Subcutaneous adipose tissue (tissue), 4 donors: Measurements from ENCODE around the gene RAPGEF1. TPM values are rescaled to one million over a fixed set of nuclear protein-coding genes. Genes with fewer than 3 reads are reported as not detected.

Experiments
- total RNA-seq, 4 donors: library from RNA; depleted of rRNA; stranded (reverse); fragments of >200 nt; gene quantifications; one replicate each; pipeline ENCODE4 v1.1.0, GENCODE V29; 2016
- TF ChIP-seq, protein P1 (sequence below): fragments of 450-650 bp; IDR thresholded peaks from one replicate; pipeline ENCODE4 v1.5.1; 2016; ENCODE audit warnings: low read depth, mild to moderate bottlenecking, control low read depth, antibody characterized with exemption, moderate library complexity

Gene RAPGEF1
- total RNA-seq, 4 donors from 2014 or later, result 47.1 to 79.5 (median 61.4) TPM

DNA sequence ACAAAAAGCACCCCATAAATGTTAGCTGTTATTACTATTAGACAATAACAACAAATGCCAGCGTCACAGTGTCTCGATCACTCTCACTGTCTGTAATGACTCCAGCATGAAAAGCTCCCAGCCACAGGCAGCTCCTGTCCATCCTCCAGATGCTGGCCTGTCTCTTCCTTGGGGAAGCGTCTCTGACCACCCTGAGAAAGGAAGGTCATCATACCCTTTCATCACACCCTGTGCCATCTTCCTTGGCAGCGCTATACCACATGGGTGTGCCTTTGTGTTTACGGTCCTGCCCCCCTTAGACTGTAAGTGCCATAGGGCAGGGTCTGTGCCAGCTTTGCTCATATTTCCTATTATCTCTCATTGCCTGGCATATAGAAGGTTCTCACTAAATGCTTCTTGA, 104.0 kb downstream of the RAPGEF1 start:
- TF ChIP-seq, protein P1, sequence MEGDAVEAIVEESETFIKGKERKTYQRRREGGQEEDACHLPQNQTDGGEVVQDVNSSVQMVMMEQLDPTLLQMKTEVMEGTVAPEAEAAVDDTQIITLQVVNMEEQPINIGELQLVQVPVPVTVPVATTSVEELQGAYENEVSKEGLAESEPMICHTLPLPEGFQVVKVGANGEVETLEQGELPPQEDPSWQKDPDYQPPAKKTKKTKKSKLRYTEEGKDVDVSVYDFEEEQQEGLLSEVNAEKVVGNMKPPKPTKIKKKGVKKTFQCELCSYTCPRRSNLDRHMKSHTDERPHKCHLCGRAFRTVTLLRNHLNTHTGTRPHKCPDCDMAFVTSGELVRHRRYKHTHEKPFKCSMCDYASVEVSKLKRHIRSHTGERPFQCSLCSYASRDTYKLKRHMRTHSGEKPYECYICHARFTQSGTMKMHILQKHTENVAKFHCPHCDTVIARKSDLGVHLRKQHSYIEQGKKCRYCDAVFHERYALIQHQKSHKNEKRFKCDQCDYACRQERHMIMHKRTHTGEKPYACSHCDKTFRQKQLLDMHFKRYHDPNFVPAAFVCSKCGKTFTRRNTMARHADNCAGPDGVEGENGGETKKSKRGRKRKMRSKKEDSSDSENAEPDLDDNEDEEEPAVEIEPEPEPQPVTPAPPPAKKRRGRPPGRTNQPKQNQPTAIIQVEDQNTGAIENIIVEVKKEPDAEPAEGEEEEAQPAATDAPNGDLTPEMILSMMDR, result no peak

DNA sequence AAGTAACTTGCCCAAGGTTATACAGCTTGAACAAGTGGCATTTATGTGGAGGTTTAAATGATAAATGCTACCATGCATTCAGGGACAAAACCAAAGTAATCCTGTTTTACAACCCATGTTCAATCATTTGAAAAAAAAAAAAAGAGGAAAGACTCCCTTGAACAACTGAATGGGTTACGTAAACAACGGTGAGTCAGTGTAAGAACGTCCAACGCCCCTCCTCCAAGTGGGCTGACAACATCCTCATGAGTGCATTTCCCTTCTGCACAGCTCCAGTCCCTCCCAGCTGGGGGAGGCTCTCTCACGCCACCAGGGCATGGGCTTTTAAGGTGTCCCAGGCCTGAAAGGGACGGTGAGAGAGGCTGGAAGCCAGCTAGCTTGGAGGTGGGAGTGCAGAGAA, 104.6 kb downstream of the RAPGEF1 start:
- TF ChIP-seq, protein P1, result no peak

DNA sequence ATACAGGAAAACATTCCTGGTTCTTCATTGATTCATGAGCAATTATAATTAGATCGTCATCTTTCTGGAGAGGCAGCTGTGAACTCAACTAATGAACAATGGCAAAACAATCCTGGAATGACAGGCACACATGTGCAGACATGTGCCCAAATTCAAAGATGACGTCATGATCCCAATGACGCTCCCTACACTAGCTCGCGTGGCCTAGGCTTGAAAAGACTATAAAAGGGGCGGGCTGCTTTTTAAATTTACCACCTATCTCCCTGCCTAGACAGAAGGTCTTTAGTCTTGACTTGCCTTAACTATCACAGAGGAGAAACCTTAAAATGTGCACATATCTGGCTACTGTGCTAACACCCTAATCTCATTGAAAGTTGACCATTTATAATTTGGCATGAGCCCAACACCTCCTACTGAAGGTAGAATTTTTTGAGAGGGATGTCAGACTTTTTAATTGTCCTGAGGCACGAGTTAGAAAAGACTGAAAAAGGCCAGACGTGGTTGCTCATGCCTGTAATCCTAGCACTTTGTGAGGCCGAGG, 106.3 kb downstream of the RAPGEF1 start:
- TF ChIP-seq, protein P1, result no peak

DNA sequence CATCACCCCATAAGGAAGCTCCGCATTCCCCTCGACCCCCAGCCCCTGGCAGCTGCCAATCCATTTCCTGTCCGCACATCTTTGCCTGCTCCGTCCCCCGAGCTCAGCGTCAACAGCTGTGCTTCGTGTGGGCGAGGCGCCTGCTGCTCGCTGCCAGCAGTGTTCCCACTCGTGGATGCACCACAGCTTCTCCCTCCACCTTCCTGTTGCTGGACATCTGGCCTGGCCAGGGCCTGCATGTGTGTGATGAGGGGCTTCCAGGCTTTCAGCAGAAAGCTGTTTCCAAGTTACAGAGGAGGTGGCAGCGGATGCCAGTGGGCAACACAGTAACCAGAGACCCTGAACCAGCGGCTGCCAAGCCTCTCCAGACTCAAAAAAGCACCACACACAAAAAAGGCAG, 108.6 kb downstream of the RAPGEF1 start:
- TF ChIP-seq, protein P1, result no peak

DNA sequence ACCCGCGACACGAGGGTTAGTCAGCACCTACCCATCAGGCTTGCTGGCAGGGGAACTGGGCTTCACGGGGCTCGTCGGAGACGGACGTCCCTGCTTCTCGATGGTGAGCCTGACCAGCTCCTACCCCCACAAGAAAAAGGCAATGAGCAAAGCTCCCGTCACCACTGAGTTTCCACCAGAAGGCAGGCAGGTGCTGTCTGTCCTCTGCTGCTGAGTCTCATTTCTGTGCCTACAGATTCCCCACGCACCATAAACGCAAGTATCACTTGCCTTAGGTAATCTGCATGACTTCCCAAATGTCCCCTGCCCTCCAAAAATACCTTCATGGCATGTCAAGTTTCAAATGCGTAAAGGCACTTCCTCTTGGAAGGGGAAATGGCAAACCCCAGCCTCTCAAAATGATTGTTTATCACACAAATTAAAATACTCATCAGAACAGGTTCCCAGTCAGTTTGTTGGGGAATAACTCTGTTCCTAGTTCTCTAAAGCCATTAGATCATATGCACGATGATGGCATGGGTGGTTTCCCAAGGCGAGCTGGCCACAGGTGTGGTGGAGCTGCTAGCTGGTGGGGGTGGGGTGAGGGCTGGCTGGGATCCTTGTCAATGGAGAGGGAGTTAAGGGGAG, 109.6 kb downstream of the RAPGEF1 start:
- TF ChIP-seq, protein P1, result no peak

DNA sequence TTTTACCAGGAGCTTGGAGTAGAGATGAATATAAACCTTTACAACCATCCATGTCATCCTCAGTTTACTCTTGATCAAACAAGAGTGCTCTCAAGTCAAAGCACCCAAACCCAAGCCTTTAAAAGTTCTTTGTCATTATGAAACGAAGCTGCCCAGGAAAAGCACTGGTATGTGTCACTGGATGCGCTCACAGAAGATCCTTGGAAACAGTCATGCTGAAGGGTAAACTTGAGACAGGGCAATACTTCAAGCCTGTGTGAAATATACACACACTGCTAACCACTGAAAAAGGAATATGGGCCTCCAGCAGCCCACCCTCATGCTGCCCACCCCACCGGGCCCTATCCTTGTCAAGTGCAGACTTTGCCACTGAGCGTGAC, 110.1 kb downstream of the RAPGEF1 start:
- TF ChIP-seq, protein P1, result no peak

DNA sequence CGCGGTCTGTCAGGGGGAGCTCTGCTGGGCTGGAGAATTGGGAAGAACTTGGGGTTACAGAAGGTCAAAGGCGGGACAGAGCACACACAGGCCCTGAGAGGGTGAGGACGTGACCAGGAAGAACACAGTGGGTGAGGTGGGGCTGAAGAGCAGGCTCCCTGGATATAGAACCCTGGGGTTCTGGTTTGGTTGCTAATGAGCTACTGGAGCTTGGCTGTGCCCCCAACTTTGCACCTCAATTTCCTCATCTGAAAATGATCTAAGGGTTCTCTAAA, 110.7 kb downstream of the RAPGEF1 start:
- TF ChIP-seq, protein P1, result no peak
